K562 (cell line): ENCODE data around the gene PPM1G. TPM values are rescaled to one million over a fixed set of nuclear protein-coding genes. Genes with fewer than 3 reads are reported as not detected.

Experiments
- CHD4 ChIP-seq: fragments of 200-600 bp; sonication (generic); IDR thresholded peaks from 3 replicates; pipeline ENCODE4 v1.6.1; 2012; ENCODE audit warnings: low read depth, mild to moderate bottlenecking, mixed read lengths, low read length, inconsistent platforms; ENCODE audit not compliant: insufficient read depth, insufficient replicate concordance, poor library complexity, severe bottlenecking
- HDAC6 ChIP-seq: IDR thresholded peaks from 2 replicates; pipeline ENCODE4 v1.6.1; 2012; ENCODE audit warnings: low read depth, mild to moderate bottlenecking, control low read depth, inconsistent platforms, low read length, moderate library complexity
- JUND ChIP-seq, 2 experiments: IDR thresholded peaks; 2 replicates in 1 of 2; 3 replicates in 1 of 2; pipeline ENCODE4 v1.6.1; 2011; ENCODE audit warnings: borderline replicate concordance in 2 of 2, low read depth in 2 of 2, low read length in 2 of 2, improper control_type of control experiment in 1 of 2, missing biosample characterization in 1 of 2, missing genetic modification characterization in 1 of 2, missing genetic modification reagents in 1 of 2
- L3MBTL2 ChIP-seq: fragments of 450-650 bp; IDR thresholded peaks from 2 replicates; pipeline ENCODE4 v1.6.1; 2016; ENCODE audit warnings: mild to moderate bottlenecking, moderate library complexity
- NFXL1 ChIP-seq: fragments of 450-650 bp; formaldehyde crosslinking; IDR thresholded peaks from 2 replicates; pipeline ENCODE4 v1.4.0; 2021; ENCODE audit warnings: mild to moderate bottlenecking
- NFYB ChIP-seq: IDR thresholded peaks from 2 replicates; pipeline ENCODE4 v1.6.1; 2011; ENCODE audit warnings: mild to moderate bottlenecking, moderate library complexity; ENCODE audit not compliant: insufficient read length; ENCODE audit errors: extremely low read depth
- polyA plus RNA-seq, 8 experiments: library from polyadenylated mRNA; depleted of rRNA in 4 of 8; stranded (reverse) in 5 of 8; unstranded in 3 of 8; fragments of >200 nt; fragmentation: Nextera tagmentation in 2 of 8; fragmentation: Illumina TruSeq in 1 of 8; extraction: Ambion mirVana in 2 of 8; extraction: Trizol in 1 of 8; gene quantifications; 2 replicates each; pipeline versions ENCODE4 v1.2.1 to v1.2.3, GENCODE V29; 2011 to 2014; ENCODE audit warnings: inconsistent platforms in 1 of 8, missing spikeins in 1 of 8
- total RNA-seq, 7 experiments: library from RNA; depleted of rRNA in 6 of 7; stranded (reverse); fragments of >200 nt in 6 of 7; fragmentation: Illumina TruSeq in 2 of 7; extraction: Trizol in 2 of 7; gene quantifications; 2 replicates each; pipeline versions ENCODE4 v1.2.1 to v1.2.3, GENCODE V29; 2011 to 2021; ENCODE audit warnings: low replicate concordance in 1 of 7
- TF ChIP-seq, protein P1 (sequence below): sonication (generic); formaldehyde crosslinking; IDR thresholded peaks from 2 replicates; pipeline ENCODE4 v1.8.0; 2022; ENCODE audit warnings: mild to moderate bottlenecking, missing genetic modification reagents, borderline replicate concordance
- TF ChIP-seq, protein P2 (sequence below): sonication (generic); formaldehyde crosslinking; IDR thresholded peaks from 2 replicates; pipeline ENCODE4 v1.9.0; 2022; ENCODE audit warnings: mild to moderate bottlenecking, missing genetic modification reagents
- TF ChIP-seq, protein P3 (sequence below), 2 experiments: fragments of 450-650 bp; IDR thresholded peaks; 2 replicates each; pipeline ENCODE4 v1.6.1; 2016

The PPM1G gene
- total and polyA plus RNA-seq, 9 of the 15 experiments (the other 6 are each of a cell fraction or from before 2014, with no cell fraction given) = 61.7 to 230 (median 153) TPM

DNA sequence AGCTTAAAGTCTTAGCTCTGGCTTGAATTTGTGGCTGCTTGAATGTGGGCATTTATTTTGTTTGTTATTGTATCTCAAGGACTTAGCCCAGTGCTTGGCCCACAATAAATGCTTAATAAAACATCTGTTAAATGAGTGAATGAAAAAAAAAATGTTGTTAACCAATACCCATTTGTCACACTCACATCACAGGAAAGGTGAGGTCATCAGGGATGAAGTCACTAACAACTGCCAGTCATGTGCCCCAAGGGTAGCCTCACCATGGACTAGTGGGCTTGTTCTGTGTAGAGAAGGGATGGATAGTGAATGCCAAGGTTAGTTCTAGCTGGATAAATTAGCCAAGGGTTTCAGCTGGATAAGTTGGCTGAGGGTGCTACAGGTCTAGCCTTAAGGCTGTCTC lies 22.0 kb upstream of the PPM1G start (continued):
- TF ChIP-seq, protein P1, sequence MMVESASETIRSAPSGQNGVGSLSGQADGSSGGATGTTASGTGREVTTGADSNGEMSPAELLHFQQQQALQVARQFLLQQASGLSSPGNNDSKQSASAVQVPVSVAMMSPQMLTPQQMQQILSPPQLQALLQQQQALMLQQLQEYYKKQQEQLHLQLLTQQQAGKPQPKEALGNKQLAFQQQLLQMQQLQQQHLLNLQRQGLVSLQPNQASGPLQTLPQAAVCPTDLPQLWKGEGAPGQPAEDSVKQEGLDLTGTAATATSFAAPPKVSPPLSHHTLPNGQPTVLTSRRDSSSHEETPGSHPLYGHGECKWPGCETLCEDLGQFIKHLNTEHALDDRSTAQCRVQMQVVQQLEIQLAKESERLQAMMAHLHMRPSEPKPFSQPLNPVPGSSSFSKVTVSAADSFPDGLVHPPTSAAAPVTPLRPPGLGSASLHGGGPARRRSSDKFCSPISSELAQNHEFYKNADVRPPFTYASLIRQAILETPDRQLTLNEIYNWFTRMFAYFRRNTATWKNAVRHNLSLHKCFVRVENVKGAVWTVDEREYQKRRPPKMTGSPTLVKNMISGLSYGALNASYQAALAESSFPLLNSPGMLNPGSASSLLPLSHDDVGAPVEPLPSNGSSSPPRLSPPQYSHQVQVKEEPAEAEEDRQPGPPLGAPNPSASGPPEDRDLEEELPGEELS = no peak
- TF ChIP-seq, protein P2, sequence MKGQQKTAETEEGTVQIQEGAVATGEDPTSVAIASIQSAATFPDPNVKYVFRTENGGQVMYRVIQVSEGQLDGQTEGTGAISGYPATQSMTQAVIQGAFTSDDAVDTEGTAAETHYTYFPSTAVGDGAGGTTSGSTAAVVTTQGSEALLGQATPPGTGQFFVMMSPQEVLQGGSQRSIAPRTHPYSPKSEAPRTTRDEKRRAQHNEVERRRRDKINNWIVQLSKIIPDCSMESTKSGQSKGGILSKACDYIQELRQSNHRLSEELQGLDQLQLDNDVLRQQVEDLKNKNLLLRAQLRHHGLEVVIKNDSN (CRISPR knock-in tag) = peak; percentile 65
- TF ChIP-seq CHD4 (no peak), NFYB (no peak), NFXL1 (CRISPR knock-in tag) (no peak), JUND (IDR thresholded peaks at IDR 0.05; ENCODE audit: borderline replicate concordance, low read depth, low read length) (peak; percentile 79; the same call in 1 of the 2 replicates), JUND (tag; IDR thresholded peaks at IDR 0.05; ENCODE audit: borderline replicate concordance, low read depth, low read length) (peak; percentile 76), L3MBTL2 (no peak), HDAC6 (no peak)
- TF ChIP-seq, protein P3, sequence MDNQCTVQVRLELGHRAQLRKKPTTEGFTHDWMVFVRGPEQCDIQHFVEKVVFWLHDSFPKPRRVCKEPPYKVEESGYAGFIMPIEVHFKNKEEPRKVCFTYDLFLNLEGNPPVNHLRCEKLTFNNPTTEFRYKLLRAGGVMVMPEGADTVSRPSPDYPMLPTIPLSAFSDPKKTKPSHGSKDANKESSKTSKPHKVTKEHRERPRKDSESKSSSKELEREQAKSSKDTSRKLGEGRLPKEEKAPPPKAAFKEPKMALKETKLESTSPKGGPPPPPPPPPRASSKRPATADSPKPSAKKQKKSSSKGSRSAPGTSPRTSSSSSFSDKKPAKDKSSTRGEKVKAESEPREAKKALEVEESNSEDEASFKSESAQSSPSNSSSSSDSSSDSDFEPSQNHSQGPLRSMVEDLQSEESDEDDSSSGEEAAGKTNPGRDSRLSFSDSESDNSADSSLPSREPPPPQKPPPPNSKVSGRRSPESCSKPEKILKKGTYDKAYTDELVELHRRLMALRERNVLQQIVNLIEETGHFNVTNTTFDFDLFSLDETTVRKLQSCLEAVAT (IDR thresholded peaks at IDR 0.05) = no peak
